Stimulated activated naive CD8-positive, alpha-beta T cell treated with anti-CD3 and anti-CD28 coated beads, Interleukin-15, Interleukin-2, amounts not matched to agents 100 U/mL and 50 U/mL, for 24 hours (primary cell): ENCODE data around the gene GNA14.
"Not testable (repeated sequence)": the region's sequence is repeated elsewhere in the genome, so short reads cannot be mapped to it uniquely, and the experiment has no call there.

ENCODE experiments used
- ATAC-seq: fragments of 150-1000 bp; cut with Tn5 transposase; one replicate; pipeline ENCODE4 v1.10.0; 2021
- DNase-seq: peaks from one replicate; pipeline ENCODE4 v3.0.0; 2021

GNA14 gene

DNA sequence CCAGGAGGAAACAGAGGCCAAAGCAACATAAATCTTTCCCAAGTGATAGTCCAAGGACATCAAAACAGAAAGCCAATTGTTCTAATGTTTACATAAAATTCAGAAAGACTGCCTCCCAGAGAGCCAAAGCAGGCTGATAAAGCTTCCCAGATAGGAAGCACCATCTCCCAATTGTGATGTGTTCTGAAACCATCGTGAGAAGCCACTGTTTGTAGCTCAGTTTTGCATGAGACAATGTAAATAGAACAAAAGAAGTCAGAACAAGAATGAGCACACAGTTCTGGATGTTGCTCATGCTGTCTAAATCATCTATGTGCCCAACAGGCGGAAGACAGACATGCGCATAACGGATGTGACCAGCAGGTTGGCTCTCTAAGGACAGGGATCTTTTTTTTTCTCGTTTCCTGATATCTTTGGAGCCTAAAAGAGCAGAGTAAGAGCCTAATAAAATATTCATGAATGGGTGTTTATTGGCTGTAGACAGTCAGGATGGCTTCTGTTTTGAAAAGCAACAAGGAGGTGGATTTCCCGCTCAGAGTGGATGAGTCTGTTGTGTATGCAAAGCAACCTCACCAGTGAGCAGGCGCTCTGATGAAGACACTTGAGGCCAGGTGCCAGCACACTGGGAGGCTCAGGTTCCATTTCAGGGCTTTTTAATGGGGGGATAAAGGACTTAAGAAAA is 113.6 kb downstream of the GNA14 start:
- ATAC-seq (no peak), DNase-seq (no peak)

DNA sequence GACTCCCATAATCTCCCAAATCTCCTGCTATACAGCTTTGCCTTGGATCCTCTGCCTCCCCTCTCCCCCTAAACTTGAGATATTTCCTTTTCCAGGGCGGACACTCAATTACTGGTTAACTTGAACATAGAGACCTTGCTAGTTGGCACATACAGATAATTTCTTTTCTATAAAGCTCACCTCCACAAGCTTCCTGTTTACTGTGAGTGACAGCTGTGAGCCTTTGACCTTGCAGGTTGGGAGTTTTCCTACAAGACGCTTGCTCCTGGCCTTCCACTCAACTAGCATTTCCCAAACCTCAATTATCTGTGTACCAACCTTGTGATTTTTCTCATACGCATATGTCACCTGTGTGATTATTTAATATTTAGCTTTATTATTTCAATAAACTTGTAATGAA is 114.5 kb downstream of the GNA14 start:
- no peak for DNase-seq
- ATAC-seq, result no peak

DNA sequence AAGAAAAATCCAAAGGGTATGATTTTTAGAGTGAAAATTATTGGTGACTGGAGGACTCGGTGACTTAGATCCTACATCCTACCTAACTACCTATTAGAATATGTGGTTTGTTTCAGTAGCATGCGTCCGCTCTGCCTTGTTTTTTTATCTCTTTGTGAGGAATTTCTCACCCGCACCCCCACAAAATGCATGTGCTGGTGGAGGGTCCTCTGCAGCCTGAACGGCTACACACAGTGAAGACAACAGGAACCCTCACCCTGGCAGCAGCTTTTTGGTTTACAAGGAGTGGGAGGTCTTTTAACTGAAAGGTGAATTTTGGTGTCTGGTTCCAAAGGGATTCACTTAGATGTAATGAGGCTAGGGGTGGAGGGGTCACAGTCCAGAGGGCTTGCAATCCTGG is 115.5 kb downstream of the GNA14 start:
- no peak for ATAC-seq
- DNase-seq, result no peak

- ATAC-seq (no peak), DNase-seq (no peak)
These were observed 116.7 kb downstream of the GNA14 start for GRCh38 chr9:77531400-77531799.

GRCh38 chr9:77523891-77524290 is 124.2 kb downstream of the GNA14 start:
- ATAC-seq (no peak), DNase-seq (no peak)

DNA sequence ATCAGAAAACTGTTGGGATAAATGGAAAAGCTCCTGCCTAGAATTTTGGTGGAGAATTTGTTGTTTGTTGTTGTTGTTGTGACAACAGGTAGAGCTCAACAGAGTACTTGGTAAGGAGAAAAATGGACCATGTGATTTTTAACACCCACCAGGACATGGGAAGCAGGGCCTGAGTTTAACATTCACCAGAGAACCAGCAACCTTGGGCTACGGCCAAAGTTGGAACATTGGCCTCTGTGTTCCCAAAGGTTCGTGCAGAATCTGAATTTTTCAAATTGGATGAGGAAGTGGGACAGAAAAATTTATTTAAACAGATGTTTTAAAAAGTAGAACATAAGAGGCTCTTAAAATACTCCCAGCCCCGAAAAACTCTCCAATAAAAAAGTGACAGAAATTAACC is 127.0 kb downstream of the GNA14 start:
- no peak for ATAC-seq
- DNase-seq, result no peak

DNA sequence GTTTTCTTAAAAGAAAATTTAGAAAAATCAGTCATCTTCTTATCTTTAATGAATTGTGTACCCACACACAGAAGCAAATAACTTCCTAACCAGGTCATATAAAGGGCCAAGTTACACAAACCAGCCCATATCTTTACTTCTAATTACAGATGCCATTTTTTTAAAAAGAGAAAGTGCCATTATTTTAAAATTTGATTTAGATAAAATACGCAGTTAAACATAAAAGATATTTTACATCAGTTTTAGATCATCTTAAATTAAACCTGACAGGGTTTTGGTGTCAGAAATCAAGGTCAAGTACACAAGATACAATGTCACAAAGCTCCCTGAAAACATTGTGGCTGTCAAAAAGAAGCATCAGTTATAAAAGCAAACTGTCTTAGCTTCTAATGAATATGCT is 129.4 kb downstream of the GNA14 start:
- ATAC-seq (no peak), DNase-seq (no peak)

GRCh38 chr9:77516781-77517180 is 131.3 kb downstream of the GNA14 start:
- no peak for ATAC-seq
- DNase-seq, result no peak

DNA sequence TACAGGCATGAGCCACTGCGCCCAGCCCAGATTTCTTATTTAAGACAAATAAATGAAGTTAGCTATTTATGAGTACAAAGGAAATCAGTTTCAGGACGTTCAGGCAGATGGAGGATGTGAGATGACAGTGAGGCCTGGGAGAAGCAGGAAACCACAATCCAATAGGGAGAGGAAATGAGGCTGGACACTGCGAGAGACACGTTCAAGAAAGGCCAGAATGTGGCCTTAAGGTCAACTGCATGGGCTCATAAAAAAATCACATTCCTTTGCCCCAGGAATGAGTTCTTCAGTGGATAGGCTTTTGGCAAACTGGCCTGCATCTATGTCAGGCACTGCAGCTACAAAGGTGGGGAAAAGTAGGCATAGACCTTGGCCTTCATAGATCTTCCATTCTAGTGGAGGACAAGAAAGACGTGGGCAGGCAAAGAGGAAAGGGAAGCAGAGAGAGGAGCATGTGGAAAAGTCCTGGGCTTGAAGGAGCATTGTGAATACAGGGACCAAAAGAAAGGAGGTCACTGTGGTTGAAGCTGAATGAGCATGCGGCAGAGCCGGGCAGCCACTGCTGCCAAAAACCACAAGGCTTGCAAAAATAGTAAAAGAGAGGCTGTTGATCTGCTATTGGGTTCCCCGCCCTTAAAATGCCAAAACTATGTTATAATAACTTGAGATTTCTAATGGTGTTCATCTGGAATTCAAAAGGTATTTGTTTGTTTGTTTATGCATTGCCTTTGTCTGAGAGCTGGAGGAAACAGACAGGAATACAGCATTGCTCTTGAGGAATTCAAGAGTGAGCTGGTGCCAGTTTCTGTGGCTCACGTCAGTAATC is 133.0 kb downstream of the GNA14 start:
- DNase-seq, result no peak
- no peak for ATAC-seq

DNA sequence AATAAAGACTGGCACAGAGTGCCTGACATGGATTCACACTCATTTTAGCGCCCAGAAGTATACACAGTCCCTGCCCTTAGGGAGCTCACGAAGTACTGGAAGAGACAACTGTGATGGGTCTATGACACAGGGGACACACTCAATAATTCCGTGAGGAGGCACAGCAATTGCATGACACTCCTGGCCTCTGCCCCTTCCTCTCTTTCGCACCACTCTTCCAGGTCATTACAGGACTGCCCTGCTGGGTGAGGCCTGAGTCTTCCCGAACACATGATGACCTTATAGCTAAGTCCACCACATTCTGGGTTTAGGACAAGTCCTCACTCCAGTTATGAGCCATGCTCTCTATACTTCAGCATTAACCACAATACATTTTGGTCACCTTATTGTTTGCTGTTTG is 134.7 kb downstream of the GNA14 start:
- no peak for DNase-seq
- ATAC-seq, result no peak

- DNase-seq (no peak), ATAC-seq (no peak)
These were observed 135.2 kb downstream of the GNA14 start for GRCh38 chr9:77512876-77513275.

DNA sequence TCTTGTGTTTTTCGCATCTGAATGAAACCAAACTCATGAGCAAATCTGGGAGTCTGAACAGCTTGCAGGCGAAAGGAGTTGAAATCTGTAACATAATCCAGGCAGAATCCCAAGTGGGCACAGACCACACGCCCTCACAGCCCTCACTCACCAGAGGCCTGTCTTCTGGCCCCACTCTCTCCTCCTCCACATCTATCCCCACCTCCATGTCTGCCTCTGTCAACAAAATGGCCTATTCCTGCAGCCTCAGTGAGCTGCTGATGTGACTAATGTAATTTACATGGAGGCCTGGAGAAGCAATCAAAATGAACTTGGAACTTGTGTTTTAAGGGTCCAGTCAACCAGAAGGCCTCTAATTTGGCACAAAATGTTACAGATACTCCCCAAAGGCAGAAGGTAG is 136.6 kb downstream of the GNA14 start:
- ATAC-seq, result no peak
- no peak for DNase-seq

GRCh38 chr9:77510666-77511065 is 137.5 kb downstream of the GNA14 start:
- no peak for ATAC-seq
- DNase-seq, result no peak

GRCh38 chr9:77508396-77508795 is 139.7 kb downstream of the GNA14 start:
- ATAC-seq (no peak), DNase-seq (no peak)

GRCh38 chr9:77507212-77507961 is 140.7 kb downstream of the GNA14 start:
- ATAC-seq, result no peak
- no peak for DNase-seq

DNA sequence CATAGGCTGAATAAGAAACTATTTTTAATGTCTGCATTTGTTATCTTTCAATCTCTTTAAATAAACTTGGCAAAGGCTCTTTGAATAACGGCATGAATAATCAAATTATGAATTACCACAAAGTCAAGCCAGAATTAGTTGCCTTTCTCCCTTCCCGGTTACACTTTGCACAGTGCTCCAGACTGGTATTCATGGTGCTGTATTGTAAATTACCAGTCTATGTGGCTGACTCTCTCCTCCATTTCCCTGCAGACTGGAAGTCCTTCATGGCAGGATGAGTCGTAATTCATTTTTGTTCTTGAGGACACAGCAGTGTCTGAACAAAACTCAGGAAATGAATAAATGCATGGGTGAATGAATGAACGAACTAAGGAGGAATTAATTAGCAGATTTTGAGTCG is 142.9 kb downstream of the GNA14 start:
- no peak for ATAC-seq
- no peak for DNase-seq

- ATAC-seq, result no peak
- no peak for DNase-seq
These were observed 145.6 kb downstream of the GNA14 start for GRCh38 chr9:77502568-77502967.

DNA sequence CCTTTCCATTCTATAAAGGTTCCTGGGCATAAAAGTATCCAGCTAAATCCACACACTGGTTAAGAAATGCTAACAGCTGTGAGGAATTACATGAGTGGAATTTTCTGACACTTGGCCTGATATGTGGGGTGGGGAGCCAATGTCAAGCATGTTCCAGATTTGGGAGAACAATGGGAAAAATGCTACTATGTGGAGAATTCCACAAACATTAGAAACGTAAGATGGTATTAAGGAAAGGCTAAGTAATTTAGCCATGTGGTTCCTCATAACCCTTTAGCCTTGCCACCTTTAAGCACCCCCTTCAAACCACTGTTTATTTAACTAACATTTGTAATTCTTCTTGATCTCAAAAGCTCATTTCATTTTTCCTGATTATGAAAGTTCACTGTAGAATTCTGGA is 149.2 kb downstream of the GNA14 start:
- ATAC-seq (no peak), DNase-seq (no peak)

GRCh38 chr9:77497322-77498198 is 150.6 kb downstream of the GNA14 start:
- no peak for ATAC-seq
- DNase-seq, result no peak

DNA sequence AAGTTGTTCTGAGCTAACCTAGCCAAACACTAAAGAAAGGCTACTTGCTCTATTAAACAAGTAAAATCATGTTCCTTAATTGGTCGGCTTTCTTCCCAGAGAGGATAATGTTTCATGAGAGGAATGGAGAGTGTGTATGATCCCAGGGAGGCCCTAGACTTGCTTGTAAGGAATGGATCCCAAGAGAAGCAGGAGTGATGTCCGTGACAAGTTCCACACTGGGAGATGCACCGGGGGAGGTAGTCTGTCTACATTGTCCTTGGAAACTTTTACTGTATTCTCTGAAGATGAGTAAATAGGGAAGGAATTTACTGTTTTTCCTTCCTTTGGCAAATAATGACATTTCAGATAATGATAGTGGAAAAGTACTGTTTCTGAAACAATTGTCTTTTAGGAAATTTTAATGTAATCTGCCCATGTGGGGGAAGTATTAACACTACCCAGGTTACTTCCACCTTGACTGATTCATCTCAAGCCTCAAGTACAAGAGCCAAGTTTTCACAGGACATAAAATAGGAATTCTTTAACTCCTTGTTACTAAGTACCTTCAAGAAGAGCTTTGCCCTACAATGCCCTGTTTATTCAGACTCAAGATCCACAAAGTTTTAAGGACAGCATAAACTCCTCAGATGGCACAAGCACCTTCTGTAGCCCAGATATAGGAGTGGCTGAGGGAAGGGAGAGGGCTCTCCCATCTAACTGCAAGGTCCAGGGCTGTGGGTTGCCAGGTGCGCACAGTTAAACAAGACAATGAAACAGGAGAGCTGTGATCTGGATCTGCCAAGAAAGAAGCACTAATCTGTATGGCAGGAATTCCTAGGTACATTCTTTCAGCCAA is 152.1 kb downstream of the GNA14 start:
- ATAC-seq (no peak), DNase-seq (no peak)

- not testable (repeated sequence) for ATAC-seq, DNase-seq
These were observed 157.8 kb downstream of the GNA14 start for GRCh38 chr9:77490279-77490678.
